Keratinocyte (primary cell): Measurements from ENCODE around the gene PPP1R14D. TPM values are rescaled to one million over a fixed set of nuclear protein-coding genes. Genes with fewer than 3 reads are reported as not detected.

Source experiments
- DNase-seq: peaks from one replicate; pipeline ENCODE4 v3.0.0-alpha.2; 2011; ENCODE audit warnings: low read depth, missing footprints, low spot score
- FAIRE-seq: peaks from 2 replicates; lab custom pipeline; 2011; peaks lifted over from hg19 to GRCh38; lab: Jason Lieb, UNC
- H2AFZ ChIP-seq: 2 replicates; pipeline ENCODE4 v1.6.0; 2012; ENCODE audit warnings: low read length, control low read depth, inconsistent platforms; ENCODE audit not compliant: control insufficient read depth
- H3K27ac ChIP-seq: 2 replicates; pipeline ENCODE4 v1.5.1; 2011; ENCODE audit warnings: low read length; ENCODE audit not compliant: control insufficient read depth, insufficient read depth
- H3K27me3 ChIP-seq: 3 replicates; pipeline ENCODE4 v1.6.0; 2011; ENCODE audit warnings: low read length; ENCODE audit not compliant: control insufficient read depth, insufficient read depth; ENCODE audit errors: extremely low read depth
- H3K36me3 ChIP-seq, 2 experiments: 2 replicates in 1 of 2; 3 replicates in 1 of 2; pipeline ENCODE4 v1.5.1; 2011; ENCODE audit warnings: low read length in 2 of 2, mild to moderate bottlenecking in 1 of 2; ENCODE audit not compliant: control insufficient read depth in 2 of 2, insufficient read depth in 2 of 2; ENCODE audit errors: extremely low read depth in 1 of 2
- H3K4me1 ChIP-seq: 3 replicates; pipeline ENCODE4 v1.5.1; 2011; ENCODE audit warnings: low read length; ENCODE audit not compliant: control insufficient read depth, insufficient read depth; ENCODE audit errors: extremely low read depth
- H3K4me2 ChIP-seq: 3 replicates; pipeline ENCODE4 v1.6.0; 2011; ENCODE audit warnings: low read depth, low read length; ENCODE audit not compliant: control insufficient read depth, insufficient read depth; ENCODE audit errors: extremely low read depth
- H3K4me3 ChIP-seq, 3 experiments: fragments of 200-600 bp in 1 of 3; sonication (generic) in 1 of 3; 2 replicates in 2 of 3; 3 replicates in 1 of 3; pipeline ENCODE4 v1.5.1; 2011 to 2016; ENCODE audit warnings: low read length in 3 of 3, mild to moderate bottlenecking in 3 of 3, control low read depth in 2 of 3, inconsistent platforms in 1 of 3, low read depth in 1 of 3, mixed read lengths in 1 of 3, mixed run types in 1 of 3, moderate library complexity in 1 of 3; ENCODE audit not compliant: control insufficient read depth in 2 of 3, insufficient read depth in 2 of 3; ENCODE audit errors: extremely low read depth in 1 of 3
- H3K79me2 ChIP-seq: 2 replicates; pipeline ENCODE4 v1.6.0; 2012; ENCODE audit warnings: low read length; ENCODE audit not compliant: control insufficient read depth, insufficient read depth
- H3K9ac ChIP-seq: 3 replicates; pipeline ENCODE4 v1.6.0; 2011; ENCODE audit warnings: low read length; ENCODE audit not compliant: control insufficient read depth, insufficient read depth; ENCODE audit errors: extremely low read depth
- H3K9me1 ChIP-seq: 3 replicates; pipeline ENCODE4 v1.6.0; 2011; ENCODE audit warnings: low read length; ENCODE audit not compliant: control insufficient read depth, insufficient read depth; ENCODE audit errors: extremely low read depth
- H3K9me3 ChIP-seq: 2 replicates; pipeline ENCODE4 v1.5.1; 2012; ENCODE audit warnings: low read depth, low read length; ENCODE audit not compliant: control insufficient read depth
- H4K20me1 ChIP-seq: 3 replicates; pipeline ENCODE4 v1.6.0; 2011; ENCODE audit warnings: low read length; ENCODE audit not compliant: control insufficient read depth, insufficient read depth; ENCODE audit errors: extremely low read depth
- CTCF ChIP-seq, 3 experiments: IDR thresholded peaks in 1 of 3; conservative IDR thresholded peaks in 1 of 3; optimal IDR thresholded peaks in 1 of 3; 2 replicates in 2 of 3; 3 replicates in 1 of 3; pipeline versions ENCODE3 to v1.5.1; 2011; ENCODE audit warnings: low read length in 3 of 3, mild to moderate bottlenecking in 3 of 3, moderate library complexity in 2 of 3, control low read depth in 1 of 3, inconsistent platforms in 1 of 3; ENCODE audit not compliant: insufficient read depth in 2 of 3; ENCODE audit errors: extremely low read depth in 1 of 3
- EZH2 ChIP-seq: IDR thresholded peaks from one replicate; pipeline ENCODE4 v1.6.1; 2012; ENCODE audit warnings: inconsistent platforms, mild to moderate bottlenecking, low read length, moderate library complexity
- dilution Hi-C: fragments of 300-500 bp; cut with MboI; formaldehyde crosslinking; loops from one replicate; pipeline ENCODE4 v1.7.0; 2020; ENCODE audit warnings: low sequenced_read_pairs; ENCODE audit not compliant: extremely low pct_ligation_motif_present
- polyA plus RNA-seq, 5 experiments: library from polyadenylated mRNA; depleted of rRNA in 3 of 5; stranded (reverse) in 3 of 5; stranded (forward) in 1 of 5; unstranded in 1 of 5; fragments of >200 nt; gene quantifications; 1 replicate in 1 of 5; 2 replicates in 3 of 5; 3 replicates in 1 of 5; pipeline versions ENCODE4 v1.2.1 to v1.2.3, GENCODE V29; 2011 to 2012; ENCODE audit warnings: missing spikeins in 2 of 5, low read depth in 1 of 5, low replicate concordance in 1 of 5

The PPP1R14D gene
- polyA plus RNA-seq, 1 donor (not counting 4 experiments of a cell fraction or from before 2014, with no cell fraction given) = not detected

GRCh38 chr15:40821195-40821594 lies 7.3 kb downstream of the PPP1R14D start:
- H4K20me1 ChIP-seq = no peaks in the 10 kb centered on the region

GRCh38 chr15:40819048-40819447 lies 9.5 kb downstream of the PPP1R14D start:
- dilution Hi-C loops = no loop called here
- H3K9ac ChIP-seq = no peak overlapping the region
- no peak for FAIRE-seq
- no peak overlapping the region for H3K4me3 ChIP-seq
- H3K9me1 ChIP-seq = no peaks in the 10 kb centered on the region
- H4K20me1 ChIP-seq = no peaks in the 10 kb centered on the region
- peaks cover 3 to 6% of the 10 kb centered on the region in 2 experiments for H3K36me3 ChIP-seq
- H3K27ac ChIP-seq = no peak overlapping the region
- TF ChIP-seq EZH2 = no peak
- TF ChIP-seq CTCF (optimal IDR thresholded peaks at IDR 0.05 in 1 of 3, IDR thresholded peaks at IDR 0.05 in 1 of 3, conservative IDR thresholded peaks at IDR 0.05 in 1 of 3; ENCODE audit: extremely low read depth in 1 of 3, insufficient read depth in 2 of 3, low read length in 3 of 3) = no peak
- H3K27me3 ChIP-seq = no peaks in the 10 kb centered on the region
- no peak overlapping the region for H2AFZ ChIP-seq
- H3K4me1 ChIP-seq = peaks cover 4% of the 10 kb centered on the region
- no peaks in the 10 kb centered on the region for H3K9me3 ChIP-seq
- no peak overlapping the region for H3K4me2 ChIP-seq
- no peaks in the 10 kb centered on the region for H3K79me2 ChIP-seq
- no peak for DNase-seq

More at GRCh38 chr15:40821195-40821594, 7.3 kb downstream of the PPP1R14D start:
- H3K9ac ChIP-seq = no peak overlapping the region
- TF ChIP-seq CTCF (optimal IDR thresholded peaks at IDR 0.05 in 1 of 3, IDR thresholded peaks at IDR 0.05 in 1 of 3, conservative IDR thresholded peaks at IDR 0.05 in 1 of 3; ENCODE audit: extremely low read depth in 1 of 3, insufficient read depth in 2 of 3, low read length in 3 of 3) = no peak
- TF ChIP-seq EZH2 = no peak
- no peak overlapping the region for H3K4me3 ChIP-seq
- no peaks in the 10 kb centered on the region for H3K36me3 ChIP-seq
- dilution Hi-C loops = no loop called here
- no peaks in the 10 kb centered on the region for H3K27me3 ChIP-seq
- no peak for DNase-seq
- no peaks in the 10 kb centered on the region for H3K79me2 ChIP-seq
- H3K9me3 ChIP-seq = no peaks in the 10 kb centered on the region
- no peak overlapping the region for H2AFZ ChIP-seq
- H3K4me2 ChIP-seq = no peak overlapping the region
- peaks cover 5% of the 10 kb centered on the region for H3K4me1 ChIP-seq
- FAIRE-seq = no peak
- no peaks in the 10 kb centered on the region for H3K9me1 ChIP-seq
- H3K27ac ChIP-seq = no peak overlapping the region
